AG04450 (cell line): ENCODE measurements around the gene TCHHL1. TPM values are rescaled to one million over a fixed set of nuclear protein-coding genes. Genes with fewer than 3 reads are reported as not detected.
"Not testable (repeated sequence)": the region's sequence is repeated elsewhere in the genome, so short reads cannot be mapped to it uniquely, and the experiment has no call there.

Experiments used
- CTCF ChIA-PET: fragments of 300-600, 350-600 bp; formaldehyde crosslinking; extraction: SDS; loops from one replicate; lab custom pipeline; 2022; ENCODE audit warnings: antibody characterized with exemption, inconsistent platforms; lab: Charles Lee
- POLR2A ChIA-PET: fragments of 350-600 bp; formaldehyde crosslinking; extraction: SDS; loops from one replicate; lab custom pipeline; 2021; ENCODE audit warnings: antibody characterized with exemption, inconsistent platforms; lab: Yijun Ruan, JAX
- DNase-seq: peaks from one replicate; pipeline ENCODE4 v3.0.0-alpha.2; 2011; ENCODE audit warnings: low read depth, low spot score
- H3K27ac ChIP-seq: one replicate; pipeline ENCODE4 v1.5.1; 2012; ENCODE audit warnings: low read depth, low read length, control low read depth
- H3K27me3 ChIP-seq: one replicate; pipeline ENCODE4 v1.6.0; 2012; ENCODE audit warnings: low read length; ENCODE audit not compliant: control insufficient read depth, insufficient read depth
- H3K4me3 ChIP-seq: 2 replicates; pipeline ENCODE4 v1.5.1; 2011; ENCODE audit warnings: mild to moderate bottlenecking, low read depth, low read length, control low read depth
- H3K9me3 ChIP-seq: 2 replicates; pipeline ENCODE4 v1.5.1; 2012; ENCODE audit warnings: low read length; ENCODE audit not compliant: control insufficient read depth, insufficient read depth
- polyA plus RNA-seq: library from polyadenylated mRNA; depleted of rRNA; stranded (reverse); fragments of >200 nt; gene quantifications from 2 replicates; pipeline ENCODE4 v1.2.3, GENCODE V29; 2011
- TF ChIP-seq, protein P1 (sequence below): IDR thresholded peaks from 2 replicates; pipeline ENCODE4 v1.5.1; 2011; ENCODE audit warnings: low read depth, low read length, control low read depth, inconsistent platforms

TCHHL1 gene
- polyA plus RNA-seq, 1 experiment: not detected

- DNase-seq: no peak
- TF ChIP-seq, protein P1, sequence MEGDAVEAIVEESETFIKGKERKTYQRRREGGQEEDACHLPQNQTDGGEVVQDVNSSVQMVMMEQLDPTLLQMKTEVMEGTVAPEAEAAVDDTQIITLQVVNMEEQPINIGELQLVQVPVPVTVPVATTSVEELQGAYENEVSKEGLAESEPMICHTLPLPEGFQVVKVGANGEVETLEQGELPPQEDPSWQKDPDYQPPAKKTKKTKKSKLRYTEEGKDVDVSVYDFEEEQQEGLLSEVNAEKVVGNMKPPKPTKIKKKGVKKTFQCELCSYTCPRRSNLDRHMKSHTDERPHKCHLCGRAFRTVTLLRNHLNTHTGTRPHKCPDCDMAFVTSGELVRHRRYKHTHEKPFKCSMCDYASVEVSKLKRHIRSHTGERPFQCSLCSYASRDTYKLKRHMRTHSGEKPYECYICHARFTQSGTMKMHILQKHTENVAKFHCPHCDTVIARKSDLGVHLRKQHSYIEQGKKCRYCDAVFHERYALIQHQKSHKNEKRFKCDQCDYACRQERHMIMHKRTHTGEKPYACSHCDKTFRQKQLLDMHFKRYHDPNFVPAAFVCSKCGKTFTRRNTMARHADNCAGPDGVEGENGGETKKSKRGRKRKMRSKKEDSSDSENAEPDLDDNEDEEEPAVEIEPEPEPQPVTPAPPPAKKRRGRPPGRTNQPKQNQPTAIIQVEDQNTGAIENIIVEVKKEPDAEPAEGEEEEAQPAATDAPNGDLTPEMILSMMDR: no peak
- Histone ChIP-seq H3K4me3 (no peak overlapping the region), H3K27ac (no peak overlapping the region), H3K27me3 (peaks cover 38% of the 10 kb centered on the region), H3K9me3 (peaks cover 22% of the 10 kb centered on the region)
- POLR2A ChIA-PET: no interaction called here
- CTCF ChIA-PET: interaction anchor here (1.2 kb wide), 2 partner anchors 52 to 81 kb away, joined by 3 read pairs; no protein-coding TSS in a partner anchor
These were observed 16.0 kb upstream of the TCHHL1 start for GRCh38 chr1:152104854-152105253.

GRCh38 chr1:152096931-152097330 is 8.1 kb upstream of the TCHHL1 start:
- Histone ChIP-seq H3K27me3 (no peaks in the 10 kb centered on the region), H3K4me3 (no peak overlapping the region), H3K9me3 (no peaks in the 10 kb centered on the region), H3K27ac (no peak overlapping the region)
- TF ChIP-seq, protein P1: no peak
- ChIA-PET CTCF (no interaction called here), POLR2A (no interaction called here)
- no peak for DNase-seq

DNA sequence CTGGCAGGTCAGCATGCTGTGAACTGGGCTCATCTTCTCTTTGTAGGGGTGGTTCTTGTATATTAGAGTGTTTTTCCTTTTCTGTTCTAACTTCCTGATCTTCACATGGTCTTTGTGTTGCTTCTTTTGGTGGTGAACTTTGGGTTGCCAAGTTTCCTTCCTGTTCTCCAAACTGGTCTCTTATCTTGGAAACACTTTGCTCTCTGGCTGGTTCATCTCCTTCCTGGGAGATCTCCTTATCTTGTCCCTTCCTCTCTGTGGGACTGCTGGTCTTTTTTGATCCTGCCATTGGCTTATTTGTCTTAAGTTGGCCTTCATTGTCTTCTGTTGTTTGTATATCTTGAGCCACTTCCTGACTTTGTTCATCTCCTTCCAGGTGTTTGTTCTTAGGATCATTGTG is 2.1 kb downstream of the TCHHL1 start:
- TF ChIP-seq, protein P1: no peak
- ChIA-PET CTCF (no interaction called here), POLR2A (no interaction called here)

DNA sequence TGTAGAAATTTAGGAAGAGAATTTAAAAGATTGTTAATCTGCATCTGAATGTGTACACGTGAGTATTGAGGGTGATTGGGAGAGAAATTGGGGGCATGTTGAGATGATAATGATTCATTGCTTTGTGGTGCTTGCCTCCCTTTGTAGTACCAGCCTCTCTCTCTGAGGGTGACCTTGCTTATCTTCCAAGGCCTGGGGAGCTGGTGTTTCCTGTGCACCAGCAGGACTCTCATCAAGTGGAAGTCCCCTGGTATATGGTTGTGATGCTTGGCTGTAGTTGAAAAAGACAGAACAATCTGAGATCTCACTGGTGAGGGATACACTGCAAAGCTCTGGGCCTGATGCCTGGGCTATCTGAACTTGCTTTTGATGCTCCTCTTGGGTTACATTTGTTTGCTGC is 4.0 kb downstream of the TCHHL1 start:
- Histone ChIP-seq H3K27me3 (no peaks in the 10 kb centered on the region), H3K9me3 (no peaks in the 10 kb centered on the region), H3K4me3 (no peak overlapping the region), H3K27ac (no peak overlapping the region)
- POLR2A ChIA-PET: no interaction called here
- DNase-seq: no peak
- CTCF ChIA-PET: no interaction called here
- TF ChIP-seq, protein P1: no peak

More for the DNA sequence above, 2.1 kb downstream of the TCHHL1 start:
- H3K27ac ChIP-seq: no peak overlapping the region
- no peak overlapping the region for H3K4me3 ChIP-seq
- no peaks in the 10 kb centered on the region for H3K27me3 ChIP-seq
- no peak for DNase-seq
- H3K9me3 ChIP-seq: no peaks in the 10 kb centered on the region

DNA sequence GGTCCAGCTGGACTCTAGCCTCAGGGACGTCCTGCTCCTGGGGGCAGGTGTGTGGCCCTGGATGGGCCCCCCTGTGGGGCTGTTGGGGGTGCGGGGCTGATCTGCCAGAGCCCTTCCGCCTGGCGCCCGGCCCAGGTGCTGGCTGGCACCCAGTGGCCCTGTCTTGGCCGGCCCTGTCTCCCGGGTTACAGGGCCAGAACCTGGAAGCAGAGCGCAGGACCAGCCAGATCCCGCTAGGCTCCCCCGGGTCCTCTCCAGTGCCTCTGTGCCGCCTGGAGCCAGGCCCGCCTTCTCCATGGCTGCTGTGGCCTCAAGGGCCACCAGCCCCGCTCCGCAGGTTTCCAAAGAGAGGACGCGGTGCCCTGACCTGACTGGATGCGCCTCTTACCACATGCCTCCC is 7.8 kb downstream of the TCHHL1 start:
- H3K27me3 ChIP-seq, H3K27ac ChIP-seq, H3K4me3 ChIP-seq, POLR2A ChIA-PET, H3K9me3 ChIP-seq, DNase-seq, CTCF ChIA-PET: not testable (repeated sequence)

DNA sequence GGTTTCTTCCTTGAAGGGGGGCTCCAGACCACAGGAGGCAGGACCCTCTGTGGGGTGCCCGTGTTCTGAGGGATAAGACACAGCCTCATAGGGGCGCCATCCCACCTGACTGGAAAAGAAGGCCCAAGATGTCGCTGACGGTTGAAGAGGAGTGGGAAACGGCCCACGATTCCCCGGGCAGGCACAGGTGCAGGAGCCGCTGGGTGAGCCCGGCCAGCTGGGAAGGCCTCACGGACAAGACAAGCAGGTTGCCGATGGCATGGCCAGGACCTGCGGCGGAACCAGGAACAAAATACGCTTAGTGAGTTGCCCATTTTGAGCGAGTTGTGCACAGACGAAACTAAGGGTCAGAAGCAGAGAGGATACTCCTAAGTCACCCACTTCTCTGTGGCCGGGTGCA is 8.4 kb downstream of the TCHHL1 start:
- POLR2A ChIA-PET, DNase-seq, H3K27me3 ChIP-seq, H3K4me3 ChIP-seq, CTCF ChIA-PET, H3K9me3 ChIP-seq, H3K27ac ChIP-seq: not testable (repeated sequence)
